Vagina (tissue), 2 donors: Measurements from ENCODE around the gene KLHL29. TPM values are rescaled to one million over a fixed set of nuclear protein-coding genes. Genes with fewer than 3 reads are reported as not detected.

Experiments used
- DNase-seq, 2 donors: peaks; one replicate each; pipeline ENCODE4 v3.0.0-alpha.2; 2017; ENCODE audit errors: extremely low spot score in 2 of 2
- H3K27ac ChIP-seq: fragments of 200-600 bp; sonication (generic); one replicate; pipeline ENCODE4 v1.5.1; 2019
- H3K27me3 ChIP-seq: fragments of 200-600 bp; sonication (generic); one replicate; pipeline ENCODE4 v1.5.1; 2019
- H3K36me3 ChIP-seq, 2 donors: fragments of 200-600 bp; sonication (generic); one replicate each; pipeline ENCODE4 v1.5.1; 2017 to 2019
- H3K4me1 ChIP-seq: fragments of 200-600 bp; sonication (generic); one replicate; pipeline ENCODE4 v1.5.1; 2019
- H3K4me3 ChIP-seq, 2 donors: fragments of 200-600 bp; sonication (generic); 1 replicate in 1 of 2; 2 replicates in 1 of 2; pipeline ENCODE4 v1.5.1; 2016 to 2019
- H3K9me3 ChIP-seq: fragments of 200-600 bp; sonication (generic); one replicate; pipeline ENCODE4 v1.5.1; 2019
- CTCF ChIP-seq, 3 experiments: fragments of 450-650 bp in 2 of 3; fragments of 200-600 bp in 1 of 3; sonication (generic) in 1 of 3; IDR thresholded peaks; one replicate each; pipeline ENCODE4 v1.5.1; 2017 to 2019; ENCODE audit warnings: antibody characterized with exemption in 3 of 3, mild to moderate bottlenecking in 2 of 3, moderate library complexity in 2 of 3
- POLR2A ChIP-seq, 2 donors: fragments of 450-650 bp; IDR thresholded peaks; one replicate each; pipeline ENCODE4 v1.6.1; 2017; ENCODE audit warnings: antibody characterized with exemption in 2 of 2, mild to moderate bottlenecking in 2 of 2, moderate library complexity in 2 of 2
- POLR2AphosphoS5 ChIP-seq, 2 donors: sonication (generic); formaldehyde crosslinking; IDR thresholded peaks; one replicate each; pipeline ENCODE4 v1.9.0; 2017; ENCODE audit warnings: antibody characterized with exemption in 2 of 2, mild to moderate bottlenecking in 2 of 2, low read depth in 1 of 2; ENCODE audit not compliant: insufficient read depth in 1 of 2
- intact Hi-C: fragments of 100-400 bp; cut with DNase I; formaldehyde crosslinking; loops from one replicate; pipeline ENCODE4 v1.15.1; 2023
- total RNA-seq: library from RNA; depleted of rRNA; stranded (reverse); fragments of >200 nt; gene quantifications from one replicate; pipeline ENCODE4 v1.2.3, GENCODE V29; 2016

The KLHL29 gene
- total RNA-seq, 1 donor from 2014 or later, result 19.4 TPM

GRCh38 chr2:23568211-23568610 lies 183.2 kb downstream of the KLHL29 start:
- TF ChIP-seq CTCF (IDR thresholded peaks at IDR 0.05) (no peak), POLR2AphosphoS5 (IDR thresholded peaks at IDR 0.05; ENCODE audit: insufficient read depth in 1 of 2, low read depth in 1 of 2) (no peak), POLR2A (IDR thresholded peaks at IDR 0.05) (no peak)
- no peak overlapping the region for H3K4me3 ChIP-seq
- DNase-seq, result no peak
- peaks cover 65% of the 10 kb centered on the region for H3K4me1 ChIP-seq
- H3K9me3 ChIP-seq, result no peaks in the 10 kb centered on the region
- peak overlapping the region; percentile 56 for H3K27ac ChIP-seq
- intact Hi-C loops, result no loop called here
- no peaks in the 10 kb centered on the region for H3K27me3 ChIP-seq
- no peaks in the 10 kb centered on the region for H3K36me3 ChIP-seq

GRCh38 chr2:23568626-23569190 lies 183.7 kb downstream of the KLHL29 start:
- Histone ChIP-seq H3K27ac (peak overlapping the region; percentile 56), H3K4me1 (peaks cover 60% of the 10 kb centered on the region), H3K4me3 (no peak overlapping the region), H3K36me3 (no peaks in the 10 kb centered on the region), H3K9me3 (no peaks in the 10 kb centered on the region), H3K27me3 (no peaks in the 10 kb centered on the region)
- no peak for DNase-seq
- TF ChIP-seq POLR2AphosphoS5 (IDR thresholded peaks at IDR 0.05; ENCODE audit: insufficient read depth in 1 of 2, low read depth in 1 of 2), result no peak
- no peak for TF ChIP-seq CTCF (IDR thresholded peaks at IDR 0.05)
- TF ChIP-seq POLR2A (IDR thresholded peaks at IDR 0.05), result no peak
- intact Hi-C loops, result no loop called here

- Histone ChIP-seq H3K36me3 (no peaks in the 10 kb centered on the region), H3K27me3 (no peaks in the 10 kb centered on the region), H3K9me3 (no peaks in the 10 kb centered on the region), H3K4me1 (peaks cover 49% of the 10 kb centered on the region), H3K4me3 (no peak overlapping the region), H3K27ac (peak overlapping the region; percentile 42)
- no peak for DNase-seq
- intact Hi-C loops, result no loop called here
- no peak for TF ChIP-seq CTCF (IDR thresholded peaks at IDR 0.05)
- TF ChIP-seq POLR2A (IDR thresholded peaks at IDR 0.05), result no peak
- no peak for TF ChIP-seq POLR2AphosphoS5 (IDR thresholded peaks at IDR 0.05; ENCODE audit: insufficient read depth in 1 of 2, low read depth in 1 of 2)
Observed at GRCh38 chr2:23569761-23570365, 184.9 kb downstream of the KLHL29 start.

GRCh38 chr2:23571085-23571484 lies 186.1 kb downstream of the KLHL29 start:
- Histone ChIP-seq H3K9me3 (no peaks in the 10 kb centered on the region), H3K4me3 (no peak overlapping the region), H3K27ac (no peak overlapping the region), H3K4me1 (peaks cover 37% of the 10 kb centered on the region), H3K27me3 (no peaks in the 10 kb centered on the region), H3K36me3 (no peaks in the 10 kb centered on the region)
- intact Hi-C loops, result no loop called here
- DNase-seq, result no peak
- no peak for TF ChIP-seq POLR2A (IDR thresholded peaks at IDR 0.05)
- TF ChIP-seq CTCF (IDR thresholded peaks at IDR 0.05), result no peak
- no peak for TF ChIP-seq POLR2AphosphoS5 (IDR thresholded peaks at IDR 0.05; ENCODE audit: insufficient read depth in 1 of 2, low read depth in 1 of 2)

- Histone ChIP-seq H3K27ac (no peak overlapping the region), H3K36me3 (no peaks in the 10 kb centered on the region), H3K4me3 (no peak overlapping the region), H3K9me3 (no peaks in the 10 kb centered on the region), H3K27me3 (no peaks in the 10 kb centered on the region), H3K4me1 (peaks cover 31% of the 10 kb centered on the region)
- intact Hi-C loops, result no loop called here
- TF ChIP-seq CTCF (IDR thresholded peaks at IDR 0.05) (no peak), POLR2A (IDR thresholded peaks at IDR 0.05) (no peak), POLR2AphosphoS5 (IDR thresholded peaks at IDR 0.05; ENCODE audit: insufficient read depth in 1 of 2, low read depth in 1 of 2) (no peak)
- no peak for DNase-seq
Observed at GRCh38 chr2:23571527-23572282, 186.7 kb downstream of the KLHL29 start.
